Fibroblast of pulmonary artery (primary cell): ENCODE measurements around the gene TRIM27.

ENCODE experiments used
- DNase-seq: peaks from one replicate; pipeline ENCODE4 v3.0.0-alpha.2; 2010; ENCODE audit warnings: low read depth
- H3K4me3 ChIP-seq: replicated peaks from 2 replicates; pipeline ENCODE4 v1.5.1; 2011; ENCODE audit warnings: low read depth, mild to moderate bottlenecking, control low read depth, low read length, moderate library complexity
- CTCF ChIP-seq: IDR thresholded peaks from 2 replicates; pipeline ENCODE4 v1.5.1; 2011; ENCODE audit warnings: mild to moderate bottlenecking, control low read depth, low read length, inconsistent platforms; ENCODE audit errors: missing control alignments

The TRIM27 gene

GRCh38 chr6:28892525-28892924, 31.3 kb downstream of the TRIM27 start:
- no peak overlapping the region for H3K4me3 ChIP-seq
- TF ChIP-seq CTCF, result no peak

GRCh38 chr6:28887796-28888496, 35.8 kb downstream of the TRIM27 start:
- no peak for TF ChIP-seq CTCF
- no peak overlapping the region for H3K4me3 ChIP-seq
- no peak for DNase-seq

More at GRCh38 chr6:28892525-28892924, 31.3 kb downstream of the TRIM27 start:
- DNase-seq, result no peak

- no peak overlapping the region for H3K4me3 ChIP-seq
- DNase-seq, result no peak
- TF ChIP-seq CTCF, result no peak
These were observed 37.7 kb downstream of the TRIM27 start for GRCh38 chr6:28886079-28886439.

GRCh38 chr6:28884423-28885131, 39.2 kb downstream of the TRIM27 start:
- no peak for DNase-seq

GRCh38 chr6:28880894-28881780, 42.6 kb downstream of the TRIM27 start:
- TF ChIP-seq CTCF, result no peak
- peak overlapping the region; percentile 69 for H3K4me3 ChIP-seq
- peak; percentile 81 for DNase-seq

More at GRCh38 chr6:28884423-28885131, 39.2 kb downstream of the TRIM27 start:
- H3K4me3 ChIP-seq, result no peak overlapping the region
- TF ChIP-seq CTCF, result no peak

- TF ChIP-seq CTCF, result no peak
- no peak for DNase-seq
- peak overlapping the region; percentile 69 for H3K4me3 ChIP-seq
These were observed 43.3 kb downstream of the TRIM27 start for GRCh38 chr6:28880519-28880893.
